Aorta (tissue), 5 donors: ENCODE measurements around the gene ERVFRD-1. TPM values are rescaled to one million over a fixed set of nuclear protein-coding genes. Genes with fewer than 3 reads are reported as not detected.
"Not testable (repeated sequence)": the region's sequence is repeated elsewhere in the genome, so short reads cannot be mapped to it uniquely, and the experiment has no call there.

Experiments used
- ATAC-seq: fragments of 200-7000 bp; cut with Tn5 transposase; one replicate; pipeline ENCODE4 v1.9.1; 2022; ENCODE audit warnings: moderate library complexity; ENCODE audit not compliant: low FRiP score
- DNase-seq, 2 donors: peaks; one replicate each; pipeline ENCODE4 v3.0.0-alpha.2; 2020
- H3K27ac ChIP-seq, 2 donors: one replicate each; pipeline ENCODE4 v1.5.1; 2013; ENCODE audit warnings: low read length in 2 of 2, mild to moderate bottlenecking in 2 of 2, moderate library complexity in 2 of 2, control low read depth in 1 of 2, inconsistent platforms in 1 of 2, low read depth in 1 of 2
- H3K27me3 ChIP-seq, 2 donors: one replicate each; pipeline ENCODE4 v1.6.1; 2013; ENCODE audit warnings: control low read depth in 1 of 2, low read length in 1 of 2, mild to moderate bottlenecking in 1 of 2, moderate library complexity in 1 of 2; ENCODE audit not compliant: insufficient read depth in 2 of 2, control insufficient read depth in 1 of 2
- H3K36me3 ChIP-seq, 2 donors: one replicate each; pipeline ENCODE4 v1.6.1; 2013; ENCODE audit warnings: control low read depth in 1 of 2, low read length in 1 of 2, mild to moderate bottlenecking in 1 of 2; ENCODE audit not compliant: insufficient read depth in 2 of 2, control insufficient read depth in 1 of 2
- H3K4me1 ChIP-seq, 2 donors: one replicate each; pipeline ENCODE4 v1.6.1; 2013; ENCODE audit warnings: low read length in 2 of 2, control low read depth in 1 of 2, mild to moderate bottlenecking in 1 of 2, moderate library complexity in 1 of 2; ENCODE audit not compliant: insufficient read depth in 2 of 2, control insufficient read depth in 1 of 2
- H3K4me3 ChIP-seq, 2 donors: one replicate each; pipeline ENCODE4 v1.5.1; 2013; ENCODE audit warnings: low read length in 2 of 2, control low read depth in 1 of 2, mild to moderate bottlenecking in 1 of 2
- H3K9me3 ChIP-seq: one replicate; pipeline ENCODE4 v1.6.1; 2013; ENCODE audit warnings: mild to moderate bottlenecking, low read length; ENCODE audit not compliant: control insufficient read depth
- WGBS, 2 donors: extraction: QIAGEN DNeasy Blood & Tissue Kit; methylation state at CpG; one replicate each; pipeline ENCODE4 v1.1.7; 2013; 5-methylcytosine and 5-hydroxymethylcytosine counted together
- intact Hi-C, 2 donors: fragments of 100-400 bp; cut with DNase I; formaldehyde crosslinking; loops; one replicate each; pipeline versions ENCODE4 v1.14.2 to v1.15.0; 2022
- polyA plus RNA-seq, 2 donors: library from polyadenylated mRNA; stranded (reverse); fragments of 200-250 nt; gene quantifications; one replicate each; pipeline ENCODE4 v1.2.3, GENCODE V29; 2013
- total RNA-seq, 2 donors: library from RNA; stranded (reverse); fragmentation: NEBNext Ultra II Directional; extraction: Animal tissue kit (Norgen Biotek cat#: 25700); gene quantifications; one replicate each; pipeline ENCODE4 v1.2.1, GENCODE V29; 2021
- donor health status: healthy with polysubstance abuse.
- donor health status: Bipolar disorder and iron deficiency.
- donor health status: DM: no; HTN: no; CAD: no.
- donor health status: DM: no; HTN: no; CAD: no.
- donor health status: DM: yes; HTN: yes; CAD: no.

ERVFRD-1 gene
- total and polyA plus RNA-seq, 4 donors, result 0.12 TPM; not detected in 3

- ATAC-seq (no peak), DNase-seq (no peak)
- H3K27ac ChIP-seq, result no peak overlapping the region
- no peaks in the 10 kb centered on the region for H3K27me3 ChIP-seq
- no peaks in the 10 kb centered on the region for H3K4me1 ChIP-seq
- intact Hi-C loops, result no loop called here
- no peaks in the 10 kb centered on the region for H3K36me3 ChIP-seq
- whole genome bisulfite sequencing, 2 donors, result 88 to 93% methylated on average over 8 of the region's 8 CpGs
- no peak overlapping the region for H3K4me3 ChIP-seq
- H3K9me3 ChIP-seq, result no peaks in the 10 kb centered on the region
These were observed 14.0 kb downstream of the ERVFRD-1 start for GRCh38 chr6:11097476-11097875.

- H3K9me3 ChIP-seq, result no peaks in the 10 kb centered on the region
- 86 to 95% methylated on average over 4 of the region's 4 CpGs for WGBS, 2 donors
- no peak overlapping the region for H3K4me3 ChIP-seq
- H3K27me3 ChIP-seq, result no peaks in the 10 kb centered on the region
- ATAC-seq, result no peak
- no peaks in the 10 kb centered on the region for H3K36me3 ChIP-seq
- intact Hi-C loops, result no loop called here
- H3K27ac ChIP-seq, result no peak overlapping the region
- DNase-seq, result no peak
- H3K4me1 ChIP-seq, result no peaks in the 10 kb centered on the region
These were observed 15.4 kb downstream of the ERVFRD-1 start for GRCh38 chr6:11096109-11096508.

GRCh38 chr6:11094941-11095340 lies 16.6 kb downstream of the ERVFRD-1 start:
- Histone ChIP-seq H3K27ac (no peak overlapping the region), H3K4me1 (no peaks in the 10 kb centered on the region), H3K9me3 (no peaks in the 10 kb centered on the region), H3K27me3 (no peaks in the 10 kb centered on the region), H3K4me3 (peak overlapping the region; percentile 87 to 93), H3K36me3 (no peaks in the 10 kb centered on the region)
- no peak for DNase-seq
- intact Hi-C loops, result no loop called here
- ATAC-seq, result no peak
- 39 to 45% methylated on average over 7 of the region's 7 CpGs for WGBS, 2 donors

DNA sequence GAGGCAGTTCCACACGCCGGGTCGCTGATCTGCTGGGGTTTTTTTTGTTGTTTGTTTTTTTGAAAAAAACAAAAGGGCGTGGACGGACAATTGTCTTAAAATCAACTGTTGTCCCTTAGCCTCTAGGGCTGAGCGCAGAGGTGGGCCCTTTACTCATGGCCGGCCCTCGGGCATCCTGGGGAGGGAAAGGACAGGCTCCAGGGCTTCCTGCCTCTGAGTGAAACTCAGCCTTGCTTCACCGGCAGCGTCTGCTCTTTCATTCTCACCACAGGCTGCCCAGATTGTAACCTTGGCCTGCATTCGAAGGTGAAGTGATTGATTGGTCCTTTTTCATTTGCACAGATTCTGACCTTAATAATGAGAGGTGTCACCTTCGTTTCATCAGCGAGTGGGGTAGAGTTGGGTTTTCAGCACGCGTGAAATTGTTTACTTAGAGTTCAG lies 17.1 kb downstream of the ERVFRD-1 start:
- ATAC-seq (no peak), DNase-seq (peak; percentile 58 to 78)
- 0% methylated on average over 15 of the region's 15 CpGs for WGBS, 2 donors
- Histone ChIP-seq H3K9me3 (no peaks in the 10 kb centered on the region), H3K27ac (peak overlapping the region in 1 of 2 donors; percentile 49), H3K4me3 (peak overlapping the region; percentile 87 to 93), H3K36me3 (no peaks in the 10 kb centered on the region), H3K4me1 (no peaks in the 10 kb centered on the region), H3K27me3 (no peaks in the 10 kb centered on the region)
- intact Hi-C loops, result no loop called here

DNA sequence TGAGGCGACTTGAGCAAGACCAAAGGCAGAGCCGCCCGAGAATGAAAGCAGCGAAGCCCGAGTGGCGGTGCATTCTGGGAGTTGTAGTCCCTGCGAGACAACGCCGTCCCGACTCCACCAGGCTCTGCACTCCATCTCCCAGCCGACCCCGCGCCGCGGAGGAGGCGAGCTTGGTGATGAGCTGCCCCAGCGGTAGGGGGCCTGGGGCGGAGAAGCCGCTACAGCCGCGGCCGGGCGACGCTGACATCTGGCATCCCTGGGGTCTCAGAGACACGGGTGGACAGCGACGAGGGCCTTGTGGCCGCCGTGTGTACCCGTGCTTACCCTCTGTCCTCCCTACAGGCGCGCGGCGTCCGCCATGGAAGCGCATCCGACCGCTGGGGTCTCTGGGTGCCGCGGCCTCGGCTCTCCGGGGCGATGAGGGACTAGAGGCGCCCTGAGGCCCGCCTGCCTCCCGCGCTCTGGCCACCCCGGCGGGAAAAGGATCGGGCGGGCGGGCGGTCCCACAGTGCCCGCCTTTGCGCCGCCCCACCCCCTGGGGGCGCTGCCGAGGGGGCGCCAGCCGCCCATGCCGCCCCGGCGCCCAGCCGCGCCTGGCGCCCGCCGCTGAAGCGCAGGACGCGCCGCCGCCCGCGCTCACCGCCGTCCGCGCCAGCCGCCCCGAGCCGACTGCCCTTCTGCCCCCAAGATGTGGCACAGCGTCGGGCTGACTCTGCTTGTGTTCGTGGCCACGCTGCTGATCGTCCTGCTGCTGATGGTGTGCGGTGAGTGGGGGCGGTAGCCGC lies 17.7 kb downstream of the ERVFRD-1 start, which contains the start of gene SMIM13:
Gene SMIM13 (plus strand): TSS at position 209 of the 785 bp plus-strand sequence. CDS start 480 bp downstream, at position 689.
- DNase-seq (peak; percentile 99), ATAC-seq (peak; percentile 99)
- 0 to 1% methylated on average over 69 to 90 of the region's 90 CpGs for WGBS, 2 donors
- Histone ChIP-seq H3K27me3 (no peaks in the 10 kb centered on the region), H3K4me3 (peak within 1 kb of the TSS; percentile 87 to 93), H3K36me3 (no peaks in the 10 kb centered on the region), H3K9me3 (no peaks in the 10 kb centered on the region), H3K27ac (peak within 1 kb of the TSS; percentile 60 to 92), H3K4me1 (no peaks in the 10 kb centered on the region)
- intact Hi-C loops, result no loop called here

DNA sequence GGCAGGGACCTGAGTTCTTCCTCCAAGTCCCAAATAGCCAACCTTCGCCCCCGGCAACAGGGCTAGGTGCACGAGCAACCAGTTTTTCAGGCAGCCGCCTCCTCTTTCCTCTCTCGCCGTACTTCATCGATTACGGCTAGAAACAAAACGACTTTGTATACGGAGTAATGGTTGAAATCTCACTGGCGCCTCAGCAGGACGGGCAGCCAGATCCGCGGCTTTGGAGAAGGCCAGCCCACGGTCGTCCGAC lies 18.2 kb downstream of the ERVFRD-1 start:
- H3K36me3 ChIP-seq, result no peaks in the 10 kb centered on the region
- no peaks in the 10 kb centered on the region for H3K27me3 ChIP-seq
- DNase-seq, result no peak
- peak overlapping the region in 1 of 2 donors; percentile 87 for H3K27ac ChIP-seq
- H3K4me3 ChIP-seq, result peak overlapping the region; percentile 81 to 93
- H3K4me1 ChIP-seq, result no peaks in the 10 kb centered on the region
- H3K9me3 ChIP-seq, result no peaks in the 10 kb centered on the region
- 0% methylated on average over 17 of the region's 17 CpGs for WGBS, 2 donors
- intact Hi-C loops, result no loop called here
- ATAC-seq, result peak; percentile 26

GRCh38 chr6:11092668-11093375 lies 18.7 kb downstream of the ERVFRD-1 start:
- H3K27ac ChIP-seq, result peak overlapping the region in 1 of 2 donors; percentile 87
- DNase-seq (no peak), ATAC-seq (peak; percentile 50)
- no peaks in the 10 kb centered on the region for H3K9me3 ChIP-seq
- intact Hi-C loops, result no loop called here
- peak overlapping the region; percentile 81 to 93 for H3K4me3 ChIP-seq
- WGBS, 2 donors, result 3 to 4% methylated on average over 10 of the region's 10 CpGs
- no peaks in the 10 kb centered on the region for H3K27me3 ChIP-seq
- no peaks in the 10 kb centered on the region for H3K36me3 ChIP-seq
- no peaks in the 10 kb centered on the region for H3K4me1 ChIP-seq

DNA sequence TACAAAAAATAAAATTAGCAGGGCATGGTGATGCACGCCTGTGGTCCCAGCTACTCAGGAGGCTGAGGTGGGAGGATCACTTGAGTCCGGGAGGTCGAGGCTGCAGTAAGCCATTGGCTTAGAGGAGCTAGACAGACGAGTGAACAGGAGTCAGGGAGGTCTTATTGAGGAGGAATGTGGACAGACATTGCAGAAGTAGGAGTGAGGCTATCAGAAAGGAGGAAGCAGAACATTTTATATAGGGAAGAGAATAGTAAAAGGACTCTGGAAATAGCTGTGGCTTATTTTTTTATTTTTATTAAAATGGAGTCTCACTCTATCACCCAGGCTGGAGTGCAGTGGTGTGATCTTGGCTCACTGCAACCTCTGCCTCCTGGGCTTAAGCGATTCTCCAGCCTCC lies 20.4 kb downstream of the ERVFRD-1 start:
- DNase-seq, intact Hi-C loops, ATAC-seq, H3K4me3 ChIP-seq, H3K9me3 ChIP-seq, H3K36me3 ChIP-seq, H3K4me1 ChIP-seq, H3K27ac ChIP-seq, H3K27me3 ChIP-seq: not testable (repeated sequence)
- 96 to 98% methylated on average over 5 of the region's 5 CpGs for WGBS, 2 donors

GRCh38 chr6:11089695-11090094 lies 21.8 kb downstream of the ERVFRD-1 start:
- Histone ChIP-seq H3K27me3 (no peaks in the 10 kb centered on the region), H3K9me3 (no peaks in the 10 kb centered on the region), H3K36me3 (no peaks in the 10 kb centered on the region), H3K27ac (no peak overlapping the region), H3K4me3 (no peak overlapping the region), H3K4me1 (no peaks in the 10 kb centered on the region)
- WGBS, 2 donors, result 89 to 93% methylated on average over 1 of the region's 1 CpG
- DNase-seq, result no peak
- ATAC-seq, result no peak
- intact Hi-C loops, result no loop called here
